Measurements from ENCODE around the gene EIF5. TPM values are rescaled to one million over a fixed set of nuclear protein-coding genes. Genes with fewer than 3 reads are reported as not detected.
A peak's percentile ranks its signal among the peaks of the same experiment; 100 is the strongest.

EIF5 gene
- total and polyA plus RNA-seq, 2 of the 4 experiments (the other 2 are of a cell fraction) = 181 to 241 TPM

GRCh38 chr14:103362780-103363179 lies 28.7 kb downstream of the EIF5 start:
- Histone ChIP-seq H2AK5ac (ENCODE audit: low read depth, low read length) (peak overlapping the region; percentile 68), H3K27ac (ENCODE audit: insufficient read depth, low read length) (peak overlapping the region; percentile 50), H3K79me1 (ENCODE audit: low read depth in 1 of 2, low read length in 2 of 2) (no peaks in the 10 kb centered on the region; a peak in 1 of 4 replicates), H3K9me3 (ENCODE audit: control insufficient read depth, insufficient read depth, low read length) (peaks cover 6% of the 10 kb centered on the region), H3K4ac (ENCODE audit: low read depth, low read length) (peak overlapping the region; percentile 81), H3K27me3 (ENCODE audit: control insufficient read depth, insufficient read depth, low read length) (no peaks in the 10 kb centered on the region), H3K4me3 (ENCODE audit: insufficient read depth, low read depth, low read length) (no peak overlapping the region), H4K20me1 (ENCODE audit: insufficient read depth, low read length) (no peaks in the 10 kb centered on the region), H2AK9ac (replicated peaks; ENCODE audit: low read depth, low read length, poor library complexity) (no peak overlapping the region), H4K91ac (ENCODE audit: insufficient read depth, low read depth, low read length) (peak overlapping the region; percentile 88), H3K9ac (ENCODE audit: low read depth, low read length) (no peak overlapping the region), H3K4me2 (ENCODE audit: low read depth, low read length) (no peak overlapping the region), H3K9me1 (ENCODE audit: insufficient read depth, low read length) (peaks cover 3% of the 10 kb centered on the region; the same call in 1 of the 2 replicates), H2BK20ac (ENCODE audit: low read depth, low read length) (peak overlapping the region; percentile 78), H2BK15ac (ENCODE audit: low read depth, low read length) (peak overlapping the region; percentile 80; the same call in 2 of the 3 replicates), H3K36me3 (ENCODE audit: control insufficient read depth, insufficient read depth, low read length) (no peaks in the 10 kb centered on the region), H3K4me1 (ENCODE audit: control insufficient read depth, insufficient read depth, low read length) (peaks cover under 1% of the 10 kb centered on the region; the same call in 1 of the 2 replicates), H3K18ac (ENCODE audit: low read depth, low read length) (peak overlapping the region; percentile 87), H4K5ac (ENCODE audit: low read depth, low read length) (peak overlapping the region; percentile 83; the same call in 1 of the 2 replicates), H3K56ac (ENCODE audit: extremely low read depth, insufficient read depth, low read length) (no peak overlapping the region), H4K8ac (ENCODE audit: low read depth in 2 of 2, low read length in 2 of 2) (peak overlapping the region; percentile 5 to 81; a peak in 3 of 4 replicates), H3K23ac (ENCODE audit: low read depth, low read length) (no peak overlapping the region), H2AFZ (replicated peaks; ENCODE audit: low read length, poor library complexity) (no peak overlapping the region), H3K14ac (replicated peaks; ENCODE audit: low read depth, low read length) (peak overlapping the region; percentile 53), H2BK120ac (ENCODE audit: low read depth, low read length) (peak overlapping the region; percentile 92), H2BK5ac (ENCODE audit: low read depth, low read length, poor library complexity, severe bottlenecking) (peak overlapping the region; percentile 92)
- in situ Hi-C loops (cut with MboI; ENCODE audit: low sequenced_read_pairs) (no loop called here), dilution Hi-C loops (cut with HindIII; ENCODE audit: low sequenced_read_pairs, unreplicated experiment) (no loop called here), intact Hi-C loops (cut with micrococcal nuclease) (no loop called here)
- 63% methylated on average over 1 of the region's 1 CpG; no CpG with 5 or more reads in 1 of the 2 experiments for WGBS, 2 experiments (ENCODE audit: extremely low coverage in 2 of 2, insufficient read length in 1 of 2)
- TF ChIP-seq RAD21 (IDR thresholded peaks at IDR 0.05; ENCODE audit: low read length) (no peak), FOS (IDR thresholded peaks at IDR 0.05; ENCODE audit: low read depth, low read length) (no peak), MAFK (IDR thresholded peaks at IDR 0.05; ENCODE audit: low read depth, low read length) (no peak), NFE2L2 (IDR thresholded peaks at IDR 0.05; ENCODE audit: low read depth, low read length) (no peak), ELK1 (IDR thresholded peaks at IDR 0.05; ENCODE audit: borderline replicate concordance, low read depth, low read length) (no peak), RFX5 (IDR thresholded peaks at IDR 0.05; ENCODE audit: low read depth, low read length) (no peak), CTCF (conservative IDR thresholded peaks at IDR 0.05; ENCODE audit: low read depth, low read length) (no peak), CHD1 (IDR thresholded peaks at IDR 0.05; ENCODE audit: low read depth, low read length) (no peak)
- TF ChIP-seq, protein P1, sequence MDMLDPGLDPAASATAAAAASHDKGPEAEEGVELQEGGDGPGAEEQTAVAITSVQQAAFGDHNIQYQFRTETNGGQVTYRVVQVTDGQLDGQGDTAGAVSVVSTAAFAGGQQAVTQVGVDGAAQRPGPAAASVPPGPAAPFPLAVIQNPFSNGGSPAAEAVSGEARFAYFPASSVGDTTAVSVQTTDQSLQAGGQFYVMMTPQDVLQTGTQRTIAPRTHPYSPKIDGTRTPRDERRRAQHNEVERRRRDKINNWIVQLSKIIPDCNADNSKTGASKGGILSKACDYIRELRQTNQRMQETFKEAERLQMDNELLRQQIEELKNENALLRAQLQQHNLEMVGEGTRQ (IDR thresholded peaks at IDR 0.05; ENCODE audit: low read depth, low read length) = no peak
- ATAC-seq (ENCODE audit: low read depth) (no peak), DNase-seq (no peak)
- POLR2A ChIA-PET (ENCODE audit: unreplicated experiment) = no interaction called here
- BruUV-seq (replicated peaks) = no TSS peak
- CTCF ChIA-PET = interaction anchor here (1.0 kb wide), 1 partner anchor 29 kb away, joined by 4 read pairs; no protein-coding TSS in a partner anchor
